ENCODE measurements around the gene ZG16. TPM values are rescaled to one million over a fixed set of nuclear protein-coding genes. Genes with fewer than 3 reads are reported as not detected.

ZG16 gene
- total and polyA plus RNA-seq, 2 experiments from 2014 or later = not detected

DNA sequence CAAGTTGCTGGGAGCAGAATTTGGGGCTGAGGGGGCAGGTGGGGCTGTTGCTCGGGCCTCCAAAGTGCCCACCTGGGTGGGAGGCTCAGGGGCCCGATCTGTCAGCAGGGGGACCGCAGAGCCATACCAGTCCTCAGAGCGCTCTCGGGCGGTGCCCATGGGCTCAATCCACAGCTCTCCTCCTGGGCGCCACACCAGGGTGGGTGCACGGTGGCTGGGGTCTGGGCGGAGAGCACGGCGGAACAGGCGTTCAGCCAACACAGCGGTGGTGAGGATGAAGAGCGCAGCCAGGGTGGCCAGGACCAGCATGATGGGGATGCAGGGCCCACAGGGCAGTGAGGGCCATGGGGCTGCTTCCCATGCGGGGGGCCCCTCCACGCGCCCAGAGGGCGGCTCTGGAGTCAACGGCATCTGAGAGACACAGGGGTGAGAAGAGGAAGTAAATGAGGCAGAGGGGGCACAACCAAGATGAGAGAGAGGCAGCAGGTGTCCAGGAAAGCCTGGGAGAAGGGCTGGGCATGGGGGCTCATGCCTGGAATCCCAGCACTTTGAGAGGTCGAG lies 33.4 kb upstream of the ZG16 start:
- peak; percentile 26 for ATAC-seq

DNA sequence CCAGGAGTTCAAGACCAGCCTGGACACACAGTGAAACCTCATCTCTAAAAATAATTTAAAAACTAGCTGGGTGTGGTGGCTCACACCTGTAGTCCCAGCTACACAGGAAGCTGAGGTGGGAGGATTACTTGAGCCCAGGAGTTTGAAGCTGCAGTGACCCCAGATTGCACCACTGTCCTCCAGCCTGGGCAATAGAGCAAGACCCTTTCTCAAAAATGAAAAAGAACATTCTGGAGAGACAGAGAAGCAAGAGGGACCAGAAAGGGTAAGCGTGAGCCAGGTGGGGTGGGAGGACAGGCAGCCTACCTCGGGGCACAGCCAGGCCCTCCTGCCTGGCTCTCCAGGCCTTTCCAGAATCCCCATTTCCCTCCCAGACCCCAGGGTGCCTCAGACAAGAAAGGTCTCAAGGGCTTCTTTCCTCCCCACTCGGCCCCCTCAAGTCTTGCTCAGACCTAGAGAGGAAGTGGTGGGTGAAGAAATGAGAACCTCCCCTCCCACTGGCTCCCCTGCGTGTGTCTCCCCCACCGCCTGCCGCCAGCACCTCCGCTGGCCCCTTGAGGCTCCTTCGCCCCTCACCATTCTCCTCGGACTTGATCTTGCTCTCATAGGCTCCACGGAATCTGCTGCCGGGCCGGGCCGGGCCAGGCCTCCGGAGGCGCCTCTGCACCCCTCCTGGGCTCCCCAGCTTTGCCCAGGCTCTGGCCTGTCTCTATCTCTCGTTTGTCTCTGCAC lies 32.8 kb upstream of the ZG16 start:
- H3K27ac Mint-ChIP-seq = no peak overlapping the region
- no peaks in the 10 kb centered on the region for H3K36me3 ChIP-seq (ENCODE audit: insufficient read depth)
- peaks cover 3% of the 10 kb centered on the region for H3K4me1 Mint-ChIP-seq
- H3K4me3 ChIP-seq = no peak overlapping the region
- H3K79me2 ChIP-seq (replicated peaks; ENCODE audit: insufficient read depth) = no peaks in the 10 kb centered on the region
- peaks cover 3% of the 10 kb centered on the region; the same call in 1 of the 2 replicates for H3K4me1 ChIP-seq (ENCODE audit: insufficient read depth)
- no peak overlapping the region for H2AFZ ChIP-seq
- no peak overlapping the region for H3K4me2 ChIP-seq
- H3K4me3 Mint-ChIP-seq = no peak overlapping the region
- H3K27me3 ChIP-seq (ENCODE audit: insufficient read depth) = no peaks in the 10 kb centered on the region
- no peak overlapping the region for H3K27ac ChIP-seq (ENCODE audit: low read depth)
- peaks cover 40% of the 10 kb centered on the region for H3F3A ChIP-seq (replicated peaks; ENCODE audit: low read depth)
- peaks cover 39% of the 10 kb centered on the region for H3K36me3 Mint-ChIP-seq (ENCODE audit: low read depth)
- ATAC-seq = peak; percentile 32
- H3K27me3 Mint-ChIP-seq (ENCODE audit: insufficient read depth, low read depth, poor library complexity) = peaks cover 49% of the 10 kb centered on the region
- peaks cover 40% of the 10 kb centered on the region for H3K9me3 Mint-ChIP-seq
- peaks cover 16% of the 10 kb centered on the region for H4K20me1 ChIP-seq (replicated peaks; ENCODE audit: insufficient read depth)
- DNase-seq (ENCODE audit: low spot score) = peak; percentile 35
- no peaks in the 10 kb centered on the region for H3K9me2 ChIP-seq (ENCODE audit: insufficient read depth)
- TF ChIP-seq ZNF114 (CRISPR knock-in tag; IDR thresholded peaks at IDR 0.05) (no peak), NANOG (IDR thresholded peaks at IDR 0.05; ENCODE audit: borderline replicate concordance) (no peak), CREB1 (CRISPR knock-in tag; IDR thresholded peaks at IDR 0.05; ENCODE audit: low read depth) (no peak), POLR2AphosphoS5 (IDR thresholded peaks at IDR 0.05; ENCODE audit: low read depth) (no peak)
- TF ChIP-seq, protein P1, sequence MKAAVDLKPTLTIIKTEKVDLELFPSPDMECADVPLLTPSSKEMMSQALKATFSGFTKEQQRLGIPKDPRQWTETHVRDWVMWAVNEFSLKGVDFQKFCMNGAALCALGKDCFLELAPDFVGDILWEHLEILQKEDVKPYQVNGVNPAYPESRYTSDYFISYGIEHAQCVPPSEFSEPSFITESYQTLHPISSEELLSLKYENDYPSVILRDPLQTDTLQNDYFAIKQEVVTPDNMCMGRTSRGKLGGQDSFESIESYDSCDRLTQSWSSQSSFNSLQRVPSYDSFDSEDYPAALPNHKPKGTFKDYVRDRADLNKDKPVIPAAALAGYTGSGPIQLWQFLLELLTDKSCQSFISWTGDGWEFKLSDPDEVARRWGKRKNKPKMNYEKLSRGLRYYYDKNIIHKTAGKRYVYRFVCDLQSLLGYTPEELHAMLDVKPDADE (IDR thresholded peaks at IDR 0.05) = no peak
- TF ChIP-seq, protein P2, sequence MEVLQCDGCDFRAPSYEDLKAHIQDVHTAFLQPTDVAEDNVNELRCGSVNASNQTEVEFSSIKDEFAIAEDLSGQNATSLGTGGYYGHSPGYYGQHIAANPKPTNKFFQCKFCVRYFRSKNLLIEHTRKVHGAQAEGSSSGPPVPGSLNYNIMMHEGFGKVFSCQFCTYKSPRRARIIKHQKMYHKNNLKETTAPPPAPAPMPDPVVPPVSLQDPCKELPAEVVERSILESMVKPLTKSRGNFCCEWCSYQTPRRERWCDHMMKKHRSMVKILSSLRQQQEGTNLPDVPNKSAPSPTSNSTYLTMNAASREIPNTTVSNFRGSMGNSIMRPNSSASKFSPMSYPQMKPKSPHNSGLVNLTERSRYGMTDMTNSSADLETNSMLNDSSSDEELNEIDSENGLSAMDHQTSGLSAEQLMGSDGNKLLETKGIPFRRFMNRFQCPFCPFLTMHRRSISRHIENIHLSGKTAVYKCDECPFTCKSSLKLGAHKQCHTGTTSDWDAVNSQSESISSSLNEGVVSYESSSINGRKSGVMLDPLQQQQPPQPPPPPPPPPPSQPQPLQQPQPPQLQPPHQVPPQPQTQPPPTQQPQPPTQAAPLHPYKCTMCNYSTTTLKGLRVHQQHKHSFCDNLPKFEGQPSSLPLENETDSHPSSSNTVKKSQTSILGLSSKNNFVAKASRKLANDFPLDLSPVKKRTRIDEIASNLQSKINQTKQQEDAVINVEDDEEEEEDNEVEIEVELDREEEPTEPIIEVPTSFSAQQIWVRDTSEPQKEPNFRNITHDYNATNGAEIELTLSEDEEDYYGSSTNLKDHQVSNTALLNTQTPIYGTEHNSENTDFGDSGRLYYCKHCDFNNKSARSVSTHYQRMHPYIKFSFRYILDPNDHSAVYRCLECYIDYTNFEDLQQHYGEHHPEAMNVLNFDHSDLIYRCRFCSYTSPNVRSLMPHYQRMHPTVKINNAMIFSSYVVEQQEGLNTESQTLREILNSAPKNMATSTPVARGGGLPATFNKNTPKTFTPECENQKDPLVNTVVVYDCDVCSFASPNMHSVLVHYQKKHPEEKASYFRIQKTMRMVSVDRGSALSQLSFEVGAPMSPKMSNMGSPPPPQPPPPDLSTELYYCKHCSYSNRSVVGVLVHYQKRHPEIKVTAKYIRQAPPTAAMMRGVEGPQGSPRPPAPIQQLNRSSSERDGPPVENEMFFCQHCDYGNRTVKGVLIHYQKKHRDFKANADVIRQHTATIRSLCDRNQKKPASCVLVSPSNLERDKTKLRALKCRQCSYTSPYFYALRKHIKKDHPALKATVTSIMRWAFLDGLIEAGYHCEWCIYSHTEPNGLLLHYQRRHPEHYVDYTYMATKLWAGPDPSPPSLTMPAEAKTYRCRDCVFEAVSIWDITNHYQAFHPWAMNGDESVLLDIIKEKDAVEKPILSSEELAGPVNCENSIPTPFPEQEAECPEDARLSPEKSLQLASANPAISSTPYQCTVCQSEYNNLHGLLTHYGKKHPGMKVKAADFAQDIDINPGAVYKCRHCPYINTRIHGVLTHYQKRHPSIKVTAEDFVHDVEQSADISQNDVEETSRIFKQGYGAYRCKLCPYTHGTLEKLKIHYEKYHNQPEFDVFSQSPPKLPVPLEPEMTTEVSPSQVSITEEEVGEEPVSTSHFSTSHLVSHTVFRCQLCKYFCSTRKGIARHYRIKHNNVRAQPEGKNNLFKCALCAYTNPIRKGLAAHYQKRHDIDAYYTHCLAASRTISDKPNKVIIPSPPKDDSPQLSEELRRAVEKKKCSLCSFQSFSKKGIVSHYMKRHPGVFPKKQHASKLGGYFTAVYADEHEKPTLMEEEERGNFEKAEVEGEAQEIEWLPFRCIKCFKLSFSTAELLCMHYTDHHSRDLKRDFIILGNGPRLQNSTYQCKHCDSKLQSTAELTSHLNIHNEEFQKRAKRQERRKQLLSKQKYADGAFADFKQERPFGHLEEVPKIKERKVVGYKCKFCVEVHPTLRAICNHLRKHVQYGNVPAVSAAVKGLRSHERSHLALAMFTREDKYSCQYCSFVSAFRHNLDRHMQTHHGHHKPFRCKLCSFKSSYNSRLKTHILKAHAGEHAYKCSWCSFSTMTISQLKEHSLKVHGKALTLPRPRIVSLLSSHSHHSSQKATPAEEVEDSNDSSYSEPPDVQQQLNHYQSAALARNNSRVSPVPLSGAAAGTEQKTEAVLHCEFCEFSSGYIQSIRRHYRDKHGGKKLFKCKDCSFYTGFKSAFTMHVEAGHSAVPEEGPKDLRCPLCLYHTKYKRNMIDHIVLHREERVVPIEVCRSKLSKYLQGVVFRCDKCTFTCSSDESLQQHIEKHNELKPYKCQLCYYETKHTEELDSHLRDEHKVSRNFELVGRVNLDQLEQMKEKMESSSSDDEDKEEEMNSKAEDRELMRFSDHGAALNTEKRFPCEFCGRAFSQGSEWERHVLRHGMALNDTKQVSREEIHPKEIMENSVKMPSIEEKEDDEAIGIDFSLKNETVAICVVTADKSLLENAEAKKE (CRISPR knock-in tag; IDR thresholded peaks at IDR 0.05) = no peak

More for the DNA sequence above, 33.4 kb upstream of the ZG16 start:
- TF ChIP-seq, protein P3, sequence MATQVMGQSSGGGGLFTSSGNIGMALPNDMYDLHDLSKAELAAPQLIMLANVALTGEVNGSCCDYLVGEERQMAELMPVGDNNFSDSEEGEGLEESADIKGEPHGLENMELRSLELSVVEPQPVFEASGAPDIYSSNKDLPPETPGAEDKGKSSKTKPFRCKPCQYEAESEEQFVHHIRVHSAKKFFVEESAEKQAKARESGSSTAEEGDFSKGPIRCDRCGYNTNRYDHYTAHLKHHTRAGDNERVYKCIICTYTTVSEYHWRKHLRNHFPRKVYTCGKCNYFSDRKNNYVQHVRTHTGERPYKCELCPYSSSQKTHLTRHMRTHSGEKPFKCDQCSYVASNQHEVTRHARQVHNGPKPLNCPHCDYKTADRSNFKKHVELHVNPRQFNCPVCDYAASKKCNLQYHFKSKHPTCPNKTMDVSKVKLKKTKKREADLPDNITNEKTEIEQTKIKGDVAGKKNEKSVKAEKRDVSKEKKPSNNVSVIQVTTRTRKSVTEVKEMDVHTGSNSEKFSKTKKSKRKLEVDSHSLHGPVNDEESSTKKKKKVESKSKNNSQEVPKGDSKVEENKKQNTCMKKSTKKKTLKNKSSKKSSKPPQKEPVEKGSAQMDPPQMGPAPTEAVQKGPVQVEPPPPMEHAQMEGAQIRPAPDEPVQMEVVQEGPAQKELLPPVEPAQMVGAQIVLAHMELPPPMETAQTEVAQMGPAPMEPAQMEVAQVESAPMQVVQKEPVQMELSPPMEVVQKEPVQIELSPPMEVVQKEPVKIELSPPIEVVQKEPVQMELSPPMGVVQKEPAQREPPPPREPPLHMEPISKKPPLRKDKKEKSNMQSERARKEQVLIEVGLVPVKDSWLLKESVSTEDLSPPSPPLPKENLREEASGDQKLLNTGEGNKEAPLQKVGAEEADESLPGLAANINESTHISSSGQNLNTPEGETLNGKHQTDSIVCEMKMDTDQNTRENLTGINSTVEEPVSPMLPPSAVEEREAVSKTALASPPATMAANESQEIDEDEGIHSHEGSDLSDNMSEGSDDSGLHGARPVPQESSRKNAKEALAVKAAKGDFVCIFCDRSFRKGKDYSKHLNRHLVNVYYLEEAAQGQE (IDR thresholded peaks at IDR 0.05; ENCODE audit: unreplicated experiment) = no peak
- peak; percentile 58 for TF ChIP-seq POLR2AphosphoS5 (IDR thresholded peaks at IDR 0.05; ENCODE audit: low read depth)
- 0 out of 2 replicates have a peak overlapping the region, but pooled peaks have one; percentile 55 for H3K27ac ChIP-seq (ENCODE audit: low read depth)
- Mint-ChIP-seq H3K9me3 (peaks cover 40% of the 10 kb centered on the region), H3K27me3 (ENCODE audit: insufficient read depth, low read depth, poor library complexity) (peaks cover 55% of the 10 kb centered on the region), H3K27ac (no peak overlapping the region), H3K36me3 (ENCODE audit: low read depth) (peaks cover 44% of the 10 kb centered on the region), H3K4me1 (peaks cover 3% of the 10 kb centered on the region), H3K4me3 (no peak overlapping the region)
- peaks cover 46% of the 10 kb centered on the region for H3F3A ChIP-seq (replicated peaks; ENCODE audit: low read depth)
- H3K4me3 ChIP-seq = no peak overlapping the region
- H3K27me3 ChIP-seq (ENCODE audit: insufficient read depth) = no peaks in the 10 kb centered on the region
- H4K20me1 ChIP-seq (replicated peaks; ENCODE audit: insufficient read depth) = peaks cover 21% of the 10 kb centered on the region
- H3K36me3 ChIP-seq (ENCODE audit: insufficient read depth) = no peaks in the 10 kb centered on the region
- H3K79me2 ChIP-seq (replicated peaks; ENCODE audit: insufficient read depth) = no peaks in the 10 kb centered on the region
- no peaks in the 10 kb centered on the region for H3K9me2 ChIP-seq (ENCODE audit: insufficient read depth)
- peak; percentile 33 for DNase-seq (ENCODE audit: low spot score)
- no peak overlapping the region for H3K4me2 ChIP-seq
- peaks cover 3% of the 10 kb centered on the region; the same call in 1 of the 2 replicates for H3K4me1 ChIP-seq (ENCODE audit: insufficient read depth)
- H2AFZ ChIP-seq = no peak overlapping the region

Measured in GM23338 (cell line).